Neural progenitor cell (in vitro differentiated cells): Measurements from ENCODE around the gene PROB1.

ENCODE experiments used
- CTCF ChIP-seq: fragments of 200-600 bp; sonication (generic); IDR thresholded peaks from 2 replicates; pipeline ENCODE4 v1.5.1; 2017; ENCODE audit warnings: antibody characterized with exemption, mild to moderate bottlenecking
- EZH2 ChIP-seq: fragments of 200-600 bp; sonication (generic); IDR thresholded peaks from 2 replicates; pipeline ENCODE4 v1.6.1; 2017; ENCODE audit warnings: antibody characterized with exemption, mild to moderate bottlenecking, moderate library complexity
- EZH2phosphoT487 ChIP-seq: fragments of 200-600 bp; sonication (generic); IDR thresholded peaks from 2 replicates; pipeline ENCODE4 v1.6.1; 2017; ENCODE audit warnings: antibody characterized with exemption

- TF ChIP-seq EZH2 (no peak), CTCF (no peak), EZH2phosphoT487 (no peak)
These were observed 16.3 kb upstream of the PROB1 start for GRCh38 chr5:139410993-139411828.
